Measurements from ENCODE around the gene SPEN.

- TF ChIP-seq TAF1 (IDR thresholded peaks at IDR 0.05; ENCODE audit: borderline replicate concordance, insufficient read depth, low read length) (no peak), POLR2AphosphoS5 (IDR thresholded peaks at IDR 0.05; ENCODE audit: low read depth, low read length) (no peak), SIN3A (IDR thresholded peaks at IDR 0.05; ENCODE audit: borderline replicate concordance, insufficient read depth, low read length) (no peak)
Measured at GRCh38 chr1:15937146-15937545, 89.6 kb downstream of the SPEN start.

Measured in PFSK-1 (cell line).